ENCODE results near the gene MIAT.

The MIAT gene

GRCh38 chr22:26675687-26676268 lies 18.4 kb downstream of the MIAT start:
- H3K9ac ChIP-seq = peak overlapping the region in 4 of 11 experiments; percentile 3 to 93 (median 52); a peak in 5 of 22 replicates
- peak overlapping the region in 8 of 10 experiments; percentile 71 to 90 (median 84); a peak in 8 of 20 replicates for H3K4me3 ChIP-seq
- no peaks in the 10 kb centered on the region for H3K9me3 ChIP-seq (replicated peaks in 1 of 11)
- peak overlapping the region; percentile 95 to 100 (median 99) for H3K4me2 ChIP-seq
- H3K27ac ChIP-seq = peak overlapping the region in 7 of 11 experiments; percentile 93 to 96 (median 95); a peak in 10 of 22 replicates
- no peak for TF ChIP-seq Cebpa-rat (IDR thresholded peaks at IDR 0.05)
- H4K20me1 ChIP-seq = peaks cover 13 to 33% (median 30%) of the 10 kb centered on the region in 11 experiments; a peak in 16 of 22 replicates
- no peaks in the 10 kb centered on the region for H3K27me3 ChIP-seq
- peaks cover 46 to 78% (median 65%) of the 10 kb centered on the region in 10 experiments for H3K4me1 ChIP-seq
- peaks cover 11 to 27% (median 13%) of the 10 kb centered on the region in 11 experiments for H3K36me3 ChIP-seq

- H3K27me3 ChIP-seq = no peaks in the 10 kb centered on the region
- peaks cover 25 to 42% (median 27%) of the 10 kb centered on the region in 11 experiments for H3K36me3 ChIP-seq
- peaks cover 13 to 47% (median 32%) of the 10 kb centered on the region in 11 experiments; a peak in 16 of 22 replicates for H4K20me1 ChIP-seq
- TF ChIP-seq Cebpa-rat (IDR thresholded peaks at IDR 0.05) = no peak
- H3K4me3 ChIP-seq = no peak overlapping the region
- H3K9me3 ChIP-seq (replicated peaks in 1 of 11) = peaks cover 0 to 8% (median 0%) of the 10 kb centered on the region in 11 experiments; a peak in 3 of 22 replicates
- peaks cover 31 to 64% (median 51%) of the 10 kb centered on the region in 10 experiments for H3K4me1 ChIP-seq
- no peak overlapping the region for H3K9ac ChIP-seq
- peak overlapping the region in 5 of 11 experiments; percentile 4 to 32 (median 21); a peak in 4 of 22 replicates for H3K4me2 ChIP-seq
- no peak overlapping the region for H3K27ac ChIP-seq
Observed at GRCh38 chr22:26677217-26677616, 19.8 kb downstream of the MIAT start.

- no peaks in the 10 kb centered on the region for H3K27me3 ChIP-seq
- H3K36me3 ChIP-seq = peaks cover 28 to 61% (median 41%) of the 10 kb centered on the region in 11 experiments
- H3K4me3 ChIP-seq = no peak overlapping the region
- peaks cover 24 to 50% (median 41%) of the 10 kb centered on the region in 10 experiments for H3K4me1 ChIP-seq
- peaks cover 0 to 8% (median 0%) of the 10 kb centered on the region in 11 experiments; a peak in 3 of 22 replicates for H3K9me3 ChIP-seq (replicated peaks in 1 of 11)
- no peak overlapping the region for H3K9ac ChIP-seq
- no peak overlapping the region; a peak in 3 of 22 replicates for H3K4me2 ChIP-seq
- no peak overlapping the region for H3K27ac ChIP-seq
- TF ChIP-seq Cebpa-rat (IDR thresholded peaks at IDR 0.05) = no peak
- peaks cover 13 to 62% (median 37%) of the 10 kb centered on the region in 11 experiments; a peak in 16 of 22 replicates for H4K20me1 ChIP-seq
Observed at GRCh38 chr22:26679003-26679629, 21.7 kb downstream of the MIAT start.

- Histone ChIP-seq H3K4me3 (no peak overlapping the region), H3K4me2 (no peak overlapping the region), H3K27ac (no peak overlapping the region), H4K20me1 (peaks cover 13 to 75% (median 38%) of the 10 kb centered on the region in 11 experiments; a peak in 16 of 22 replicates), H3K4me1 (peaks cover 10 to 36% (median 27%) of the 10 kb centered on the region in 10 experiments), H3K9me3 (replicated peaks in 1 of 11) (peaks cover 0 to 8% (median 0%) of the 10 kb centered on the region in 11 experiments; a peak in 3 of 22 replicates), H3K27me3 (no peaks in the 10 kb centered on the region), H3K9ac (no peak overlapping the region), H3K36me3 (peaks cover 35 to 74% (median 53%) of the 10 kb centered on the region in 11 experiments)
- no peak for TF ChIP-seq Cebpa-rat (IDR thresholded peaks at IDR 0.05)
Observed at GRCh38 chr22:26680485-26680884, 23.1 kb downstream of the MIAT start.

- Histone ChIP-seq H3K9me3 (replicated peaks in 1 of 11) (peaks cover 0 to 10% (median 5%) of the 10 kb centered on the region in 11 experiments; a peak in 8 of 22 replicates), H3K27me3 (no peaks in the 10 kb centered on the region), H3K4me3 (no peak overlapping the region), H3K4me2 (no peak overlapping the region), H4K20me1 (peaks cover 13 to 75% (median 38%) of the 10 kb centered on the region in 11 experiments; a peak in 16 of 22 replicates), H3K36me3 (peaks cover 42 to 81% (median 60%) of the 10 kb centered on the region in 11 experiments), H3K27ac (no peak overlapping the region), H3K4me1 (peaks cover 1 to 27% (median 18%) of the 10 kb centered on the region in 10 experiments; a peak in 17 of 20 replicates), H3K9ac (no peak overlapping the region)
- no peak for TF ChIP-seq Cebpa-rat (IDR thresholded peaks at IDR 0.05)
Observed at GRCh38 chr22:26681395-26681821, 24.0 kb downstream of the MIAT start.

- Histone ChIP-seq H3K9me3 (replicated peaks in 1 of 11) (peaks cover 0 to 18% (median 6%) of the 10 kb centered on the region in 11 experiments; a peak in 9 of 22 replicates), H3K27ac (no peak overlapping the region), H3K36me3 (peaks cover 50 to 80% (median 69%) of the 10 kb centered on the region in 11 experiments), H3K9ac (0 out of 22 replicates have a peak overlapping the region, but pooled peaks of 1 of the 11 experiments have one; percentile 10), H3K4me1 (peaks cover 0 to 12% (median 6%) of the 10 kb centered on the region in 10 experiments; a peak in 9 of 20 replicates), H3K4me2 (no peak overlapping the region), H3K27me3 (no peaks in the 10 kb centered on the region), H4K20me1 (peaks cover 8 to 80% (median 38%) of the 10 kb centered on the region in 11 experiments; a peak in 16 of 22 replicates), H3K4me3 (no peak overlapping the region)
- TF ChIP-seq Cebpa-rat (IDR thresholded peaks at IDR 0.05) = no peak
Observed at GRCh38 chr22:26684168-26684567, 26.8 kb downstream of the MIAT start.

GRCh38 chr22:26685601-26686000 lies 28.2 kb downstream of the MIAT start:
- no peak for TF ChIP-seq Cebpa-rat (IDR thresholded peaks at IDR 0.05)
- H3K4me2 ChIP-seq = no peak overlapping the region
- peaks cover 11 to 81% (median 38%) of the 10 kb centered on the region in 11 experiments; a peak in 17 of 22 replicates for H4K20me1 ChIP-seq
- H3K27me3 ChIP-seq = no peaks in the 10 kb centered on the region
- H3K9me3 ChIP-seq (replicated peaks in 1 of 11) = peaks cover 0 to 18% (median 6%) of the 10 kb centered on the region in 11 experiments; a peak in 9 of 22 replicates
- H3K27ac ChIP-seq = no peak overlapping the region
- H3K36me3 ChIP-seq = peaks cover 40 to 70% (median 62%) of the 10 kb centered on the region in 11 experiments
- H3K4me3 ChIP-seq = no peak overlapping the region
- H3K9ac ChIP-seq = no peak overlapping the region
- H3K4me1 ChIP-seq = peaks cover 8 to 26% (median 17%) of the 10 kb centered on the region in 10 experiments

- Histone ChIP-seq H3K4me1 (peaks cover 16 to 44% (median 31%) of the 10 kb centered on the region in 10 experiments), H3K27ac (no peak overlapping the region), H3K9me3 (replicated peaks in 1 of 11) (peaks cover 0 to 15% (median 5%) of the 10 kb centered on the region in 11 experiments; a peak in 8 of 22 replicates), H3K4me3 (no peak overlapping the region), H3K4me2 (no peak overlapping the region), H3K36me3 (peaks cover 21 to 55% (median 44%) of the 10 kb centered on the region in 11 experiments), H3K27me3 (no peaks in the 10 kb centered on the region), H4K20me1 (peaks cover 19 to 83% (median 48%) of the 10 kb centered on the region in 11 experiments; a peak in 18 of 22 replicates), H3K9ac (no peak overlapping the region)
- no peak for TF ChIP-seq Cebpa-rat (IDR thresholded peaks at IDR 0.05)
Observed at GRCh38 chr22:26687439-26687838, 30.1 kb downstream of the MIAT start.

Data from BLaER1 treated with 17β-estradiol and CSF1 and Interleukin-3, amounts not matched to agents 10 nM and 100 nM (cell line).